Body of pancreas (tissue), 4 donors: Measurements from ENCODE around the gene PTPN1.
"Not testable (repeated sequence)": the region's sequence is repeated elsewhere in the genome, so short reads cannot be mapped to it uniquely, and the experiment has no call there.

Source experiments
- CTCF ChIP-seq, 7 experiments: fragments of 450-650 bp in 4 of 7; fragments of 200-600 bp in 3 of 7; sonication (generic) in 3 of 7; IDR thresholded peaks; one replicate each; pipeline ENCODE4 v1.5.1; 2016 to 2019; ENCODE audit warnings: antibody characterized with exemption in 7 of 7
- POLR2A ChIP-seq, 3 donors: fragments of 450-650 bp; IDR thresholded peaks; one replicate each; pipeline ENCODE4 v1.6.1; 2016; ENCODE audit warnings: antibody characterized with exemption in 3 of 3, mild to moderate bottlenecking in 2 of 3

GRCh38 chr20:50620459-50620858 is 110.3 kb downstream of the PTPN1 start:
- not testable (repeated sequence) for TF ChIP-seq POLR2A, CTCF (IDR thresholded peaks at IDR 0.05)
